ENCODE measurements around the gene ADAMTS19.
"Not testable (repeated sequence)": the region's sequence is repeated elsewhere in the genome, so short reads cannot be mapped to it uniquely, and the experiment has no call there.

The ADAMTS19 gene

GRCh38 chr5:129459777-129460671 lies at the start of gene ADAMTS19:
TSS of gene ADAMTS19 (plus strand) at chr5:129460298. CDS start at chr5:129460392, 94 bp downstream.
- DNase-seq = no peak

GRCh38 chr5:129410488-129410887 lies 49.6 kb upstream of the ADAMTS19 start:
- no peak for DNase-seq

GRCh38 chr5:129412721-129413120 lies 47.4 kb upstream of the ADAMTS19 start:
- DNase-seq = no peak

- DNase-seq = no peak
Measured at GRCh38 chr5:129413570-129413969, 46.5 kb upstream of the ADAMTS19 start.

GRCh38 chr5:129419292-129419691 lies 40.8 kb upstream of the ADAMTS19 start:
- DNase-seq = no peak

- DNase-seq = no peak
Measured at GRCh38 chr5:129425031-129425430, 35.1 kb upstream of the ADAMTS19 start.

GRCh38 chr5:129426071-129426470 lies 34.0 kb upstream of the ADAMTS19 start:
- no peak for DNase-seq

GRCh38 chr5:129428636-129429035 lies 31.5 kb upstream of the ADAMTS19 start:
- DNase-seq = not testable (repeated sequence)

GRCh38 chr5:129431406-129431805 lies 28.7 kb upstream of the ADAMTS19 start:
- no peak for DNase-seq

- DNase-seq = no peak
Measured at GRCh38 chr5:129438322-129438721, 21.8 kb upstream of the ADAMTS19 start.

GRCh38 chr5:129440424-129440823 lies 19.7 kb upstream of the ADAMTS19 start:
- DNase-seq = no peak

GRCh38 chr5:129441096-129441495 lies 19.0 kb upstream of the ADAMTS19 start:
- DNase-seq = no peak

GRCh38 chr5:129445379-129445778 lies 14.7 kb upstream of the ADAMTS19 start:
- no peak for DNase-seq

GRCh38 chr5:129447968-129448367 lies 12.1 kb upstream of the ADAMTS19 start:
- DNase-seq = no peak

GRCh38 chr5:129448654-129449053 lies 11.4 kb upstream of the ADAMTS19 start:
- no peak for DNase-seq

GRCh38 chr5:129454461-129454860 lies 5.6 kb upstream of the ADAMTS19 start:
- no peak for DNase-seq

GRCh38 chr5:129459450-129459776 lies 685 bp upstream of the ADAMTS19 start:
- DNase-seq = no peak

GRCh38 chr5:129460672-129460935 lies 506 bp downstream of the ADAMTS19 start:
- no peak for DNase-seq

- no peak for DNase-seq
Measured at GRCh38 chr5:129460936-129461710, 1.0 kb downstream of the ADAMTS19 start.

- DNase-seq = no peak
Measured at GRCh38 chr5:129461711-129462332, 1.7 kb downstream of the ADAMTS19 start.

GRCh38 chr5:129465776-129466344 lies 5.8 kb downstream of the ADAMTS19 start:
- DNase-seq = no peak

GRCh38 chr5:129474544-129474943 lies 14.4 kb downstream of the ADAMTS19 start:
- no peak for DNase-seq

GRCh38 chr5:129476751-129477150 lies 16.7 kb downstream of the ADAMTS19 start:
- no peak for DNase-seq

- no peak for DNase-seq
Measured at GRCh38 chr5:129477532-129477931, 17.4 kb downstream of the ADAMTS19 start.
